ENCODE measurements around the gene UBE2L5.
A peak's percentile ranks its signal among the peaks of the same experiment; 100 is the strongest.
"Not testable (repeated sequence)": the region's sequence is repeated elsewhere in the genome, so short reads cannot be mapped to it uniquely, and the experiment has no call there.

UBE2L5 gene

GRCh38 chr13:30440910-30441703 is 18.8 kb downstream of the UBE2L5 start:
- no peak for DNase-seq

GRCh38 chr13:30442926-30443325 is 20.6 kb downstream of the UBE2L5 start:
- no peak for DNase-seq

- not testable (repeated sequence) for DNase-seq
These were observed 21.2 kb downstream of the UBE2L5 start for GRCh38 chr13:30443491-30443890.

GRCh38 chr13:30443957-30444404 is 21.7 kb downstream of the UBE2L5 start:
- DNase-seq, result no peak

- DNase-seq, result no peak
These were observed 23.8 kb downstream of the UBE2L5 start for GRCh38 chr13:30446126-30446500.

GRCh38 chr13:30448441-30448840 is 26.1 kb downstream of the UBE2L5 start:
- no peak for DNase-seq

GRCh38 chr13:30450066-30450465 is 27.8 kb downstream of the UBE2L5 start:
- no peak for DNase-seq

- not testable (repeated sequence) for DNase-seq
These were observed 29.2 kb downstream of the UBE2L5 start for GRCh38 chr13:30451476-30451875.

GRCh38 chr13:30453727-30454126 is 31.4 kb downstream of the UBE2L5 start:
- no peak for DNase-seq

- no peak for DNase-seq
These were observed 32.7 kb downstream of the UBE2L5 start for GRCh38 chr13:30454991-30455390.

- no peak for DNase-seq
These were observed 34.0 kb downstream of the UBE2L5 start for GRCh38 chr13:30456290-30456689.

- no peak for DNase-seq
These were observed 35.1 kb downstream of the UBE2L5 start for GRCh38 chr13:30457306-30457891.

- peak; percentile 18 for DNase-seq
These were observed 39.2 kb downstream of the UBE2L5 start for GRCh38 chr13:30461279-30462066.

GRCh38 chr13:30463787-30464495 is 41.6 kb downstream of the UBE2L5 start:
- DNase-seq, result peak; percentile 52

GRCh38 chr13:30464496-30465342 is 42.4 kb downstream of the UBE2L5 start:
- peak; percentile 75 for DNase-seq

GRCh38 chr13:30465343-30465592 is 43.0 kb downstream of the UBE2L5 start:
- DNase-seq, result no peak

- peak; percentile 97 for DNase-seq
These were observed 43.5 kb downstream of the UBE2L5 start, which contains the start of gene HMGB1 for GRCh38 chr13:30465593-30466357. TSS of gene HMGB1 (minus strand) at chr13:30465936. CDS start at chr13:30463680, 2,256 bp downstream.

- DNase-seq, result no peak
These were observed 44.0 kb downstream of the UBE2L5 start for GRCh38 chr13:30466358-30466714.

GRCh38 chr13:30466841-30467252 is 44.6 kb downstream of the UBE2L5 start:
- DNase-seq, result no peak

GRCh38 chr13:30473675-30474074 is 51.4 kb downstream of the UBE2L5 start:
- DNase-seq, result no peak
